ENCODE measurements around the gene LRRC34.

LRRC34 gene

GRCh38 chr3:169809230-169809795 is 3.4 kb downstream of the LRRC34 start:
- Histone ChIP-seq H3K36me3 (ENCODE audit: insufficient read depth) (no peaks in the 10 kb centered on the region), H3K9ac (no peak overlapping the region), H3K4me1 (ENCODE audit: low read depth, poor library complexity, severe bottlenecking) (peaks cover 12% of the 10 kb centered on the region), H3K4me3 (IDR thresholded peaks at IDR 0.05; ENCODE audit: insufficient read depth, low read depth, low read length) (no peak overlapping the region), H3K27ac (no peak overlapping the region), H4K20me1 (ENCODE audit: insufficient read depth) (no peaks in the 10 kb centered on the region), H3K4me2 (no peak overlapping the region), H3K27me3 (ENCODE audit: insufficient read depth, low read depth) (no peaks in the 10 kb centered on the region), H3K79me2 (ENCODE audit: insufficient read depth, low read depth) (no peaks in the 10 kb centered on the region), H2AFZ (ENCODE audit: low read depth) (no peak overlapping the region)
- no peak for TF ChIP-seq CTCF (conservative IDR thresholded peaks at IDR 0.05; ENCODE audit: low read depth, low read length)

GRCh38 chr3:169804681-169805080 is 8.0 kb downstream of the LRRC34 start:
- TF ChIP-seq CTCF (conservative IDR thresholded peaks at IDR 0.05; ENCODE audit: low read depth, low read length): no peak
- Histone ChIP-seq H3K4me1 (ENCODE audit: low read depth, poor library complexity, severe bottlenecking) (no peaks in the 10 kb centered on the region), H3K4me3 (IDR thresholded peaks at IDR 0.05; ENCODE audit: insufficient read depth, low read depth, low read length) (no peak overlapping the region), H3K4me2 (no peak overlapping the region), H3K27ac (no peak overlapping the region), H3K79me2 (ENCODE audit: insufficient read depth, low read depth) (no peaks in the 10 kb centered on the region), H4K20me1 (ENCODE audit: insufficient read depth) (no peaks in the 10 kb centered on the region), H3K36me3 (ENCODE audit: insufficient read depth) (no peaks in the 10 kb centered on the region), H3K9ac (no peak overlapping the region), H2AFZ (ENCODE audit: low read depth) (no peak overlapping the region), H3K27me3 (ENCODE audit: insufficient read depth, low read depth) (no peaks in the 10 kb centered on the region)

GRCh38 chr3:169792359-169792758 is 20.3 kb downstream of the LRRC34 start:
- no peak overlapping the region for H3K9ac ChIP-seq
- no peaks in the 10 kb centered on the region for H4K20me1 ChIP-seq (ENCODE audit: insufficient read depth)
- no peaks in the 10 kb centered on the region for H3K27me3 ChIP-seq (ENCODE audit: insufficient read depth, low read depth)
- TF ChIP-seq CTCF (conservative IDR thresholded peaks at IDR 0.05; ENCODE audit: low read depth, low read length): no peak
- H3K36me3 ChIP-seq (ENCODE audit: insufficient read depth): no peaks in the 10 kb centered on the region
- no peak overlapping the region for H3K27ac ChIP-seq
- no peak overlapping the region for H3K4me2 ChIP-seq
- no peak overlapping the region for H2AFZ ChIP-seq (ENCODE audit: low read depth)
- H3K79me2 ChIP-seq (ENCODE audit: insufficient read depth, low read depth): no peaks in the 10 kb centered on the region
- no peaks in the 10 kb centered on the region for H3K4me1 ChIP-seq (ENCODE audit: low read depth, poor library complexity, severe bottlenecking)
- no peak overlapping the region for H3K4me3 ChIP-seq (IDR thresholded peaks at IDR 0.05; ENCODE audit: insufficient read depth, low read depth, low read length)

- no peak overlapping the region for H3K4me3 ChIP-seq (IDR thresholded peaks at IDR 0.05; ENCODE audit: insufficient read depth, low read depth, low read length)
- H2AFZ ChIP-seq (ENCODE audit: low read depth): no peak overlapping the region
- H4K20me1 ChIP-seq (ENCODE audit: insufficient read depth): no peaks in the 10 kb centered on the region
- H3K27me3 ChIP-seq (ENCODE audit: insufficient read depth, low read depth): no peaks in the 10 kb centered on the region
- H3K36me3 ChIP-seq (ENCODE audit: insufficient read depth): no peaks in the 10 kb centered on the region
- peaks cover 5% of the 10 kb centered on the region for H3K4me1 ChIP-seq (ENCODE audit: low read depth, poor library complexity, severe bottlenecking)
- no peak overlapping the region for H3K4me2 ChIP-seq
- no peaks in the 10 kb centered on the region for H3K79me2 ChIP-seq (ENCODE audit: insufficient read depth, low read depth)
- no peak overlapping the region for H3K27ac ChIP-seq
- H3K9ac ChIP-seq: no peak overlapping the region
- no peak for TF ChIP-seq CTCF (conservative IDR thresholded peaks at IDR 0.05; ENCODE audit: low read depth, low read length)
Observed at GRCh38 chr3:169790687-169791429, 21.8 kb downstream of the LRRC34 start.

Measured in KMS-11 (cell line).